ENCODE results near the gene ACSF3. TPM values are rescaled to one million over a fixed set of nuclear protein-coding genes. Genes with fewer than 3 reads are reported as not detected.

ACSF3 gene
- total RNA-seq, 1 experiment from 2014 or later = 33.5 TPM

DNA sequence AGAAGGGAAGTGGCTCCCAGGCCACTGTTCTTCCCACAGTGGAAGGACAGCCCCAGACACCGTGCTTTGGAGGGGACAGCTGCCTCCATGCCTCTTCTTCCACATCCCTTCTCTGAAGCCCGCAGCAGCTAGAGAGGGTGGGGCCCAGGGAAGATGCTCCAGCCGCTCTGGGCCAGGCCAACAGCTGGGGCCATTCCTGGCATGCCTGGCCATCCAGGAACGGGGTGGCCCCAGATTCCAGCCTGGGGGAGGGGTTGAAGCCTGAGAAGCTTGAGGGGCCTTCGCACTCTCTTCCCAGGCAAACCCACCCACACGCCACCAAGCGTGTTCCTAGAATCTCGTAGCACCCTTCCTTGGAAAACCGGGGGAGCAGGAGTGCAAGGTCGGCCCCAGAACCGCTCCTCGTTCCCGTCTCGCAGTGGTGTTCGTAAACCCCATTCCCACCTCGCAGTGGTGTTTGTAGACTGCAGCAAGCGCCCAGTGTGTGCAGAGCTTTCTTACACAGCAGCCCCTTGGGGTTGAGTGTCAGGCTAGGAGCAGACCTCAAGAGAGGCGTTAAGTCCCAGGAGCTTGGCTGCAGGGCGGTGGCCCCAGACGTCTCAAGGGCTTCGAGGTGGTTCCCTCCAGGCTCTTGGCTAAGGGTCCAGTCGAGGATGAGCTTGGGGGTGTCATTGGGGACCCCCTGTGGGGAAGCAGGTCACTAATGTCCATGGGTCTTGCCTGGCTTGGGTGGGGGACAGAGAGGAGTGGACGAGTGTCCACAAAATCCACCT, 80.6 kb downstream of the ACSF3 start:
- Histone ChIP-seq H3K36me3 (ENCODE audit: low read depth, low read length) (no peaks in the 10 kb centered on the region), H3K27ac (ENCODE audit: low read length) (no peak overlapping the region), H3K9me3 (ENCODE audit: low read length) (no peaks in the 10 kb centered on the region), H4K20me1 (ENCODE audit: low read length) (no peaks in the 10 kb centered on the region), H3K4me1 (ENCODE audit: insufficient read depth, low read length) (peaks cover 9% of the 10 kb centered on the region; the same call in 1 of the 2 replicates), H3K4me3 (ENCODE audit: low read length) (no peak overlapping the region), H2AFZ (ENCODE audit: low read length) (no peak overlapping the region), H3F3A (ENCODE audit: low read length, unreplicated experiment) (no peaks in the 10 kb centered on the region), H3K9ac (ENCODE audit: low read length) (no peak overlapping the region), H3K27me3 (ENCODE audit: low read length) (no peaks in the 10 kb centered on the region), H3K9me2 (replicated peaks; ENCODE audit: low read length) (no peaks in the 10 kb centered on the region), H3K79me2 (ENCODE audit: low read length) (no peaks in the 10 kb centered on the region), H3K4me2 (ENCODE audit: low read length) (no peak overlapping the region)
- no peak for ATAC-seq
- no peak for DNase-seq
- TF ChIP-seq CTCF (conservative IDR thresholded peaks at IDR 0.05; ENCODE audit: low read depth, low read length) (no peak), EZH2phosphoT487 (IDR thresholded peaks at IDR 0.05; ENCODE audit: borderline replicate concordance, low read length) (no peak), EZH2 (IDR thresholded peaks at IDR 0.05; ENCODE audit: low read length, unreplicated experiment) (no peak)
- ChIA-PET POLR2A (ENCODE audit: unreplicated experiment) (no interaction called here), CTCF (no interaction called here)
- BruUV-seq (replicated peaks) = no TSS peak
- intact Hi-C loops (cut with micrococcal nuclease) = no loop called here

DNA sequence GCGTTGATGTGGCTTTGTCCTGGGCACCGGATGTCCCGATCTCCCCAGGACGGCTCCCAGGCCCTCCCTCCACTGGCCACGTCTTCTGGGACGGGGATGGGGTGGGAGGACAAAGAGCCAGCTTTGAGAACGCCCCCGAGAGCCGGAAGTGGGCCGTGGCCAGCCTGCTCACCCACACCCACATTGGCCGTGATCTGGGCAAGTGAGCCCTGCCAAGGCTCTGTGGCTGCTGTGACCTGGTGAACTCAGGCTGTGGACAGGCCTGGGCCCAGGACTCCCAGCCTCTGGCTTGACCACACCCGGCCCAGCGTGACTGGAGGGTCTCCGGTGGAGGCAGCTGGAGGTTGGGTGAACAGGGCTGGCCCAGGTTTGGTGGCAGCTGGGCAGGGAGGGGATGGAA, 81.2 kb downstream of the ACSF3 start:
- intact Hi-C loops (cut with micrococcal nuclease) = no loop called here

More for the DNA sequence above, 81.2 kb downstream of the ACSF3 start:
- ATAC-seq = no peak
- no peak for TF ChIP-seq CTCF (conservative IDR thresholded peaks at IDR 0.05; ENCODE audit: low read depth, low read length)
- no peak for TF ChIP-seq EZH2 (IDR thresholded peaks at IDR 0.05; ENCODE audit: low read length, unreplicated experiment)
- no peak for TF ChIP-seq EZH2phosphoT487 (IDR thresholded peaks at IDR 0.05; ENCODE audit: borderline replicate concordance, low read length)
- BruUV-seq (replicated peaks) = no TSS peak
- no peak for DNase-seq
- Histone ChIP-seq H3K79me2 (ENCODE audit: low read length) (no peaks in the 10 kb centered on the region), H3K9ac (ENCODE audit: low read length) (no peak overlapping the region), H3K4me1 (ENCODE audit: insufficient read depth, low read length) (peaks cover 9% of the 10 kb centered on the region; the same call in 1 of the 2 replicates), H3K9me2 (replicated peaks; ENCODE audit: low read length) (no peaks in the 10 kb centered on the region), H3K4me3 (ENCODE audit: low read length) (no peak overlapping the region), H3K9me3 (ENCODE audit: low read length) (no peaks in the 10 kb centered on the region), H3K4me2 (ENCODE audit: low read length) (no peak overlapping the region), H3K36me3 (ENCODE audit: low read depth, low read length) (no peaks in the 10 kb centered on the region), H3K27ac (ENCODE audit: low read length) (no peak overlapping the region), H3K27me3 (ENCODE audit: low read length) (no peaks in the 10 kb centered on the region), H4K20me1 (ENCODE audit: low read length) (no peaks in the 10 kb centered on the region), H2AFZ (ENCODE audit: low read length) (no peak overlapping the region), H3F3A (ENCODE audit: low read length, unreplicated experiment) (no peaks in the 10 kb centered on the region)
- ChIA-PET POLR2A (ENCODE audit: unreplicated experiment) (no interaction called here), CTCF (no interaction called here)
